K562 (cell line): ENCODE results near the gene NPC1L1. TPM values are rescaled to one million over a fixed set of nuclear protein-coding genes. Genes with fewer than 3 reads are reported as not detected.

Source experiments
- ATAC-seq: fragments of 200-7000 bp; cut with Tn5 transposase; 3 replicates; pipeline ENCODE4 v1.9.1; 2020; ENCODE audit warnings: moderate library complexity
- BruUV-seq: library from RNA; stranded (reverse); fragments of 400-500 nt; replicated peaks from 2 replicates; lab custom pipeline; 2021; lab: Mats Ljungman, UMichigan
- CTCF ChIA-PET: fragments of 300-600 bp; formaldehyde crosslinking; extraction: SDS; loops from one replicate; lab custom pipeline; 2021; ENCODE audit warnings: low intra/inter-chr PET ratio; lab: Yijun Ruan, JAX
- POLR2A ChIA-PET: fragments of 300-600, 350-650 bp; sonication (Branson Sonifier 250); formaldehyde crosslinking; extraction: SDS; loops from one replicate; lab custom pipeline; 2021; ENCODE audit warnings: antibody characterized with exemption, inconsistent platforms; lab: Yijun Ruan, JAX
- DNase-seq, 4 experiments: peaks; one replicate each; pipeline versions ENCODE4 v3.0.0 to v3.0.0-alpha.2; 2011 to 2018; ENCODE audit warnings: low spot score in 3 of 4, mixed read lengths in 3 of 4; ENCODE audit errors: extremely low read depth in 1 of 4
- FAIRE-seq: peaks from 2 replicates; lab custom pipeline; 2011; peaks lifted over from hg19 to GRCh38; lab: Jason Lieb, UNC
- H2AFZ ChIP-seq: 2 replicates; pipeline ENCODE4 v1.6.0; 2011; ENCODE audit warnings: low read depth, low read length, control low read depth, inconsistent platforms
- H3K27ac ChIP-seq: fragments of 200-600 bp; 3 replicates; pipeline ENCODE4 v1.8.0; 2011; ENCODE audit warnings: low read depth, mild to moderate bottlenecking, control low read depth, inconsistent platforms, low read length, moderate library complexity, mixed read lengths; ENCODE audit errors: extremely low read depth
- H3K27me3 ChIP-seq, 2 experiments: fragments of 300-600 bp in 1 of 2; 2 replicates in 1 of 2; 3 replicates in 1 of 2; pipeline versions ENCODE4 v1.6.0 to v1.8.0; 2011; ENCODE audit warnings: inconsistent platforms in 2 of 2, low read length in 2 of 2, mild to moderate bottlenecking in 1 of 2, mixed read lengths in 1 of 2, moderate library complexity in 1 of 2; ENCODE audit not compliant: control insufficient read depth in 2 of 2, insufficient read depth in 2 of 2
- H3K36me3 ChIP-seq: fragments of 300-600 bp; 3 replicates; pipeline ENCODE4 v1.8.0; 2011; ENCODE audit warnings: mild to moderate bottlenecking, low read length, inconsistent platforms; ENCODE audit not compliant: control insufficient read depth, insufficient read depth
- H3K4me1 ChIP-seq, 2 experiments: fragments of 200-600 bp in 1 of 2; replicated peaks in 1 of 2; 2 replicates in 1 of 2; 3 replicates in 1 of 2; pipeline versions ENCODE4 v1.5.1 to v1.8.0; 2011; ENCODE audit warnings: inconsistent platforms in 2 of 2, low read length in 2 of 2, mild to moderate bottlenecking in 1 of 2, mixed read lengths in 1 of 2, moderate library complexity in 1 of 2; ENCODE audit not compliant: control insufficient read depth in 2 of 2, insufficient read depth in 2 of 2
- H3K4me2 ChIP-seq: 2 replicates; pipeline ENCODE4 v1.6.1; 2011; ENCODE audit warnings: low read length, control low read depth, inconsistent platforms, mixed read lengths; ENCODE audit not compliant: insufficient read depth
- H3K4me3 ChIP-seq: fragments of 200-600 bp; sonication (generic), shearing (Covaris generic); 2 replicates; pipeline ENCODE4 v1.5.1; 2016; ENCODE audit warnings: control low read depth, inconsistent platforms
- H3K79me2 ChIP-seq: fragments of 200-600 bp; 3 replicates; pipeline ENCODE4 v1.8.0; 2011; ENCODE audit warnings: low read length, inconsistent platforms; ENCODE audit not compliant: control insufficient read depth, insufficient read depth
- H3K9ac ChIP-seq, 2 experiments: 2 replicates each; pipeline versions ENCODE4 v1.6.0 to v1.6.1; 2011; ENCODE audit warnings: low read depth in 2 of 2, low read length in 2 of 2, control low read depth in 1 of 2, inconsistent platforms in 1 of 2, mild to moderate bottlenecking in 1 of 2, mixed read lengths in 1 of 2; ENCODE audit not compliant: insufficient read depth in 1 of 2
- H3K9me1 ChIP-seq: one replicate; pipeline ENCODE4 v1.6.0; 2011; ENCODE audit warnings: inconsistent platforms, mild to moderate bottlenecking, low read length, moderate library complexity; ENCODE audit not compliant: control insufficient read depth, insufficient read depth
- H3K9me3 ChIP-seq: replicated peaks from 2 replicates; pipeline ENCODE4 v1.5.1; 2011; ENCODE audit warnings: low read depth, low read length, inconsistent platforms; ENCODE audit not compliant: control insufficient read depth, insufficient read depth
- H4K20me1 ChIP-seq: replicated peaks from 2 replicates; pipeline ENCODE4 v1.6.1; 2011; ENCODE audit warnings: low read length, inconsistent platforms, mixed read lengths; ENCODE audit not compliant: control insufficient read depth, insufficient read depth
- ESRRA ChIP-seq: fragments of 450-650 bp; IDR thresholded peaks from 2 replicates; pipeline ENCODE4 v1.6.1; 2014; ENCODE audit warnings: low read depth, mild to moderate bottlenecking, moderate library complexity, borderline replicate concordance
- FOXA3 ChIP-seq, 2 experiments: fragments of 450-650 bp in 1 of 2; sonication (generic) in 1 of 2; formaldehyde crosslinking; IDR thresholded peaks in 1 of 2; conservative IDR thresholded peaks in 1 of 2; 2 replicates each; pipeline versions ENCODE4 v1.4.0 to v1.8.0; 2020 to 2022; ENCODE audit warnings: mild to moderate bottlenecking in 2 of 2, missing genetic modification reagents in 1 of 2
- MNT ChIP-seq, 2 experiments: fragments of 450-650 bp; conservative IDR thresholded peaks; 2 replicates each; pipeline ENCODE4 v1.6.1; 2017; ENCODE audit warnings: mild to moderate bottlenecking in 2 of 2, moderate library complexity in 2 of 2
- RBM17 ChIP-seq: fragments of 200-400 bp; formaldehyde crosslinking; IDR thresholded peaks from 2 replicates; pipeline ENCODE4 v1.6.1; 2017; ENCODE audit warnings: low read depth, mild to moderate bottlenecking, low read length, borderline replicate concordance
- THRAP3 ChIP-seq: fragments of 450-650 bp; IDR thresholded peaks from 2 replicates; pipeline ENCODE4 v1.6.1; 2016; ENCODE audit warnings: mild to moderate bottlenecking, inconsistent platforms, borderline replicate concordance
- TOE1 ChIP-seq, 2 experiments: fragments of 450-650 bp in 1 of 2; sonication (generic) in 1 of 2; formaldehyde crosslinking in 1 of 2; IDR thresholded peaks; 2 replicates each; pipeline versions ENCODE4 v1.7.1 to v1.8.0; 2016 to 2022; ENCODE audit warnings: borderline replicate concordance in 2 of 2, mild to moderate bottlenecking in 2 of 2, antibody characterized with exemption in 1 of 2, inconsistent platforms in 1 of 2, low read depth in 1 of 2, missing genetic modification reagents in 1 of 2, moderate library complexity in 1 of 2
- WGBS: fragments of 100-300 bp; shearing (Covaris generic); methylation state at CpG from one replicate; pipeline ENCODE4 v1.1.6; 2016; ENCODE audit warnings: low coverage, mixed read lengths; ENCODE audit not compliant: insufficient coverage; ENCODE audit errors: missing lambda C conversion rate; 5-methylcytosine and 5-hydroxymethylcytosine counted together
- in situ Hi-C: fragments of 300-500 bp; cut with MboI; formaldehyde crosslinking; loops from 4 replicates; pipeline ENCODE4 v1.15.0; 2018; ENCODE audit warnings: inconsistent platforms, mixed read lengths
- intact Hi-C: fragments of 100-400 bp; cut with micrococcal nuclease; formaldehyde crosslinking; loops from 2 replicates; pipeline ENCODE4 v1.14.2; 2022
- polyA plus RNA-seq, 8 experiments: library from polyadenylated mRNA; depleted of rRNA in 4 of 8; stranded (reverse) in 5 of 8; unstranded in 3 of 8; fragments of >200 nt; fragmentation: Nextera tagmentation in 2 of 8; fragmentation: Illumina TruSeq in 1 of 8; extraction: Ambion mirVana in 2 of 8; extraction: Trizol in 1 of 8; gene quantifications; 2 replicates each; pipeline versions ENCODE4 v1.2.1 to v1.2.3, GENCODE V29; 2011 to 2014; ENCODE audit warnings: inconsistent platforms in 1 of 8, missing spikeins in 1 of 8
- total RNA-seq, 7 experiments: library from RNA; depleted of rRNA in 6 of 7; stranded (reverse); fragments of >200 nt in 6 of 7; fragmentation: Illumina TruSeq in 2 of 7; extraction: Trizol in 2 of 7; gene quantifications; 2 replicates each; pipeline versions ENCODE4 v1.2.1 to v1.2.3, GENCODE V29; 2011 to 2021; ENCODE audit warnings: low replicate concordance in 1 of 7

The NPC1L1 gene
- total and polyA plus RNA-seq, 9 of the 15 experiments (the other 6 are each of a cell fraction or from before 2014, with no cell fraction given), result 0.01 to 0.18 (median 0.07) TPM; not detected in 4

GRCh38 chr7:44540592-44541027 is 520 bp downstream of the NPC1L1 start:
- Histone ChIP-seq H3K4me1 (peaks cover 3 to 43% of the 10 kb centered on the region in 2 experiments; a peak in 4 of 5 replicates), H3K27ac (no peak overlapping the region), H3K79me2 (no peaks in the 10 kb centered on the region), H2AFZ (no peak overlapping the region), H3K27me3 (no peaks in the 10 kb centered on the region), H3K9ac (peak overlapping the region in 1 of 2 experiments; percentile 81; a peak in 2 of 4 replicates), H3K4me3 (no peak overlapping the region), H3K9me3 (no peaks in the 10 kb centered on the region), H3K9me1 (no peaks in the 10 kb centered on the region), H3K4me2 (no peak overlapping the region), H3K36me3 (no peaks in the 10 kb centered on the region)
- DNase-seq (no peak), ATAC-seq (no peak)
- 40% methylated on average over 5 of the region's 5 CpGs for WGBS
- CTCF ChIA-PET, result no interaction called here
- in situ Hi-C loops, result no loop called here
- intact Hi-C loops, result no loop called here
- no TSS peak for BruUV-seq
- TF ChIP-seq MNT (conservative IDR thresholded peaks at IDR 0.05), result no peak
- TF ChIP-seq ESRRA, result no peak
- TF ChIP-seq RBM17, result no peak
- no peak for TF ChIP-seq THRAP3
- TF ChIP-seq TOE1 (IDR thresholded peaks at IDR 0.05; ENCODE audit: borderline replicate concordance), result no peak
- TF ChIP-seq TOE1 (CRISPR knock-in tag; IDR thresholded peaks at IDR 0.05; ENCODE audit: borderline replicate concordance, low read depth), result no peak
- TF ChIP-seq FOXA3 (CRISPR knock-in tag; conservative IDR thresholded peaks at IDR 0.05 in 1 of 2, IDR thresholded peaks at IDR 0.05 in 1 of 2), result no peak
- TF ChIP-seq, all 486 proteins: peak for 0
- FAIRE-seq, result no peak
- POLR2A ChIA-PET, result no interaction called here
- no peaks in the 10 kb centered on the region for H4K20me1 ChIP-seq
